ENCODE results near the gene ZDHHC9. TPM values are rescaled to one million over a fixed set of nuclear protein-coding genes. Genes with fewer than 3 reads are reported as not detected.

Gene ZDHHC9
- total RNA-seq, 2 experiments from 2014 or later = 3.0 to 4.1 TPM

- intact Hi-C loops (cut with DNase I, micrococcal nuclease) = loop anchor here in 1 of 2 experiments (5.0 kb wide), 1 partner anchor 65 kb away; the partner anchor contains the start of gene UTP14A
- Mint-ChIP-seq H3K4me3 (peak overlapping the region; percentile 88), H3K27me3 (no peaks in the 10 kb centered on the region), H3K4me1 (ENCODE audit: low read depth) (peaks cover 34% of the 10 kb centered on the region), H3K27ac (peak overlapping the region; percentile 54), H3K9me3 (no peaks in the 10 kb centered on the region), H3K36me3 (ENCODE audit: low read depth) (peaks cover 6% of the 10 kb centered on the region)
- H3K4me3 ChIP-seq (ENCODE audit: low read length) = peak overlapping the region; percentile 72
- TF ChIP-seq, protein P1, sequence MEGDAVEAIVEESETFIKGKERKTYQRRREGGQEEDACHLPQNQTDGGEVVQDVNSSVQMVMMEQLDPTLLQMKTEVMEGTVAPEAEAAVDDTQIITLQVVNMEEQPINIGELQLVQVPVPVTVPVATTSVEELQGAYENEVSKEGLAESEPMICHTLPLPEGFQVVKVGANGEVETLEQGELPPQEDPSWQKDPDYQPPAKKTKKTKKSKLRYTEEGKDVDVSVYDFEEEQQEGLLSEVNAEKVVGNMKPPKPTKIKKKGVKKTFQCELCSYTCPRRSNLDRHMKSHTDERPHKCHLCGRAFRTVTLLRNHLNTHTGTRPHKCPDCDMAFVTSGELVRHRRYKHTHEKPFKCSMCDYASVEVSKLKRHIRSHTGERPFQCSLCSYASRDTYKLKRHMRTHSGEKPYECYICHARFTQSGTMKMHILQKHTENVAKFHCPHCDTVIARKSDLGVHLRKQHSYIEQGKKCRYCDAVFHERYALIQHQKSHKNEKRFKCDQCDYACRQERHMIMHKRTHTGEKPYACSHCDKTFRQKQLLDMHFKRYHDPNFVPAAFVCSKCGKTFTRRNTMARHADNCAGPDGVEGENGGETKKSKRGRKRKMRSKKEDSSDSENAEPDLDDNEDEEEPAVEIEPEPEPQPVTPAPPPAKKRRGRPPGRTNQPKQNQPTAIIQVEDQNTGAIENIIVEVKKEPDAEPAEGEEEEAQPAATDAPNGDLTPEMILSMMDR (IDR thresholded peaks at IDR 0.05) = no peak
- H3K4me1 ChIP-seq (ENCODE audit: insufficient read depth, low read length) = peaks cover 13% of the 10 kb centered on the region
- no peak overlapping the region for H3K27ac ChIP-seq (ENCODE audit: low read depth in 1 of 2, low read length in 2 of 2)
- ATAC-seq (ENCODE audit: poor library complexity) (no peak), DNase-seq (peak in 2 of 14 experiments; percentile 11 to 20)
- ChIA-PET POLR2A (no interaction called here), CTCF (no interaction called here)
- no peaks in the 10 kb centered on the region for H3K27me3 ChIP-seq (ENCODE audit: control insufficient read depth in 1 of 2, insufficient read depth in 2 of 2, low read length in 2 of 2)
- H3K9me3 ChIP-seq (ENCODE audit: control insufficient read depth in 1 of 2, insufficient read depth in 1 of 2, low read length in 2 of 2) = no peaks in the 10 kb centered on the region
- H3K36me3 ChIP-seq (ENCODE audit: insufficient read depth, low read length) = no peaks in the 10 kb centered on the region
These were observed 1.0 kb downstream of the ZDHHC9 start for GRCh38 chrX:129842510-129843208.

GRCh38 chrX:129840344-129840743, 3.3 kb downstream of the ZDHHC9 start:
- no peak for DNase-seq
- intact Hi-C loops (cut with DNase I, micrococcal nuclease) = loop anchor here in 1 of 2 experiments (5.0 kb wide), 1 partner anchor 67 kb away; the partner anchor contains the start of gene UTP14A
- POLR2A ChIA-PET = no interaction called here

GRCh38 chrX:129836827-129837226, 6.9 kb downstream of the ZDHHC9 start:
- Mint-ChIP-seq H3K9me3 (no peaks in the 10 kb centered on the region), H3K27ac (no peak overlapping the region), H3K4me1 (ENCODE audit: low read depth) (no peaks in the 10 kb centered on the region), H3K4me3 (no peak overlapping the region), H3K36me3 (ENCODE audit: low read depth) (no peaks in the 10 kb centered on the region), H3K27me3 (no peaks in the 10 kb centered on the region)
- Histone ChIP-seq H3K36me3 (ENCODE audit: insufficient read depth, low read length) (no peaks in the 10 kb centered on the region), H3K27me3 (ENCODE audit: control insufficient read depth in 1 of 2, insufficient read depth in 2 of 2, low read length in 2 of 2) (no peaks in the 10 kb centered on the region), H3K9me3 (ENCODE audit: control insufficient read depth in 1 of 2, insufficient read depth in 1 of 2, low read length in 2 of 2) (no peaks in the 10 kb centered on the region), H3K4me1 (ENCODE audit: insufficient read depth, low read length) (no peaks in the 10 kb centered on the region), H3K27ac (ENCODE audit: low read depth in 1 of 2, low read length in 2 of 2) (no peak overlapping the region), H3K4me3 (ENCODE audit: low read length) (no peak overlapping the region)
- POLR2A ChIA-PET = no interaction called here
- intact Hi-C loops (cut with DNase I, micrococcal nuclease) = no loop called here
- ATAC-seq (ENCODE audit: poor library complexity) (no peak), DNase-seq (no peak)
- CTCF ChIA-PET = no interaction called here
- TF ChIP-seq, protein P1 (IDR thresholded peaks at IDR 0.05) = no peak

More at GRCh38 chrX:129840344-129840743, 3.3 kb downstream of the ZDHHC9 start:
- no peak for ATAC-seq (ENCODE audit: poor library complexity)
- TF ChIP-seq, protein P1 (IDR thresholded peaks at IDR 0.05) = no peak
- peaks cover 13% of the 10 kb centered on the region for H3K4me1 ChIP-seq (ENCODE audit: insufficient read depth, low read length)
- no peak overlapping the region for H3K27ac ChIP-seq (ENCODE audit: low read depth in 1 of 2, low read length in 2 of 2)
- Mint-ChIP-seq H3K4me1 (ENCODE audit: low read depth) (peaks cover 21% of the 10 kb centered on the region), H3K9me3 (no peaks in the 10 kb centered on the region), H3K4me3 (no peak overlapping the region), H3K36me3 (ENCODE audit: low read depth) (peaks cover 6% of the 10 kb centered on the region), H3K27me3 (no peaks in the 10 kb centered on the region), H3K27ac (no peak overlapping the region)
- H3K9me3 ChIP-seq (ENCODE audit: control insufficient read depth in 1 of 2, insufficient read depth in 1 of 2, low read length in 2 of 2) = no peaks in the 10 kb centered on the region
- no peak overlapping the region for H3K4me3 ChIP-seq (ENCODE audit: low read length)
- no peaks in the 10 kb centered on the region for H3K36me3 ChIP-seq (ENCODE audit: insufficient read depth, low read length)
- CTCF ChIA-PET = no interaction called here
- H3K27me3 ChIP-seq (ENCODE audit: control insufficient read depth in 1 of 2, insufficient read depth in 2 of 2, low read length in 2 of 2) = no peaks in the 10 kb centered on the region

Measured in CD4-positive, alpha-beta T cell (primary cell).